GM12878 (cell line): Measurements from ENCODE around the gene HNRNPH1. TPM values are rescaled to one million over a fixed set of nuclear protein-coding genes. Genes with fewer than 3 reads are reported as not detected.
A peak's percentile ranks its signal among the peaks of the same experiment; 100 is the strongest.

Experiments used
- ATAC-seq: fragments of 200-7000 bp; cut with Tn5 transposase; 3 replicates; pipeline ENCODE4 v1.9.1; 2020; ENCODE audit warnings: mild to moderate bottlenecking, moderate library complexity
- BruUV-seq: library from RNA; stranded (reverse); fragments of 400-500 nt; replicated peaks from 2 replicates; lab custom pipeline; 2021; lab: Mats Ljungman, UMichigan
- CTCF ChIA-PET: fragments of 300-600 bp; sonication (Branson Sonifier 250); formaldehyde crosslinking; extraction: SDS; loops from one replicate; lab custom pipeline; 2021; ENCODE audit warnings: inconsistent platforms; lab: Yijun Ruan, JAX
- POLR2A ChIA-PET: fragments of 350-600 bp; formaldehyde crosslinking; extraction: SDS; loops from one replicate; lab custom pipeline; 2021; ENCODE audit warnings: inconsistent platforms; lab: Charles Lee
- RAD21 ChIA-PET: fragments of 300-600 bp; sonication (Branson Sonifier 250); formaldehyde crosslinking; loops from one replicate; lab custom pipeline; 2023; ENCODE audit warnings: antibody characterized with exemption; ENCODE audit not compliant: unreplicated experiment; lab: Charles Lee
- SMC1A ChIA-PET: fragments of 300-600 bp; sonication (Branson Sonifier 250); formaldehyde crosslinking; loops from one replicate; lab custom pipeline; 2023; ENCODE audit not compliant: unreplicated experiment, uncharacterized antibody; lab: Charles Lee
- DNase-seq: peaks from one replicate; pipeline ENCODE4 v3.0.0-alpha.2; 2011; ENCODE audit warnings: low read depth, low spot score
- FAIRE-seq: peaks from 3 replicates; lab custom pipeline; 2011; peaks lifted over from hg19 to GRCh38; lab: Jason Lieb, UNC
- H2AFZ ChIP-seq: 2 replicates; pipeline ENCODE4 v1.6.0; 2011; ENCODE audit warnings: low read depth, low read length, control low read depth; ENCODE audit not compliant: control insufficient read depth
- H3K27ac ChIP-seq: 2 replicates; pipeline ENCODE4 v1.5.1; 2011; ENCODE audit warnings: control low read depth; ENCODE audit not compliant: control insufficient read depth, insufficient read depth
- H3K27me3 ChIP-seq, 2 experiments: replicated peaks in 1 of 2; 2 replicates each; pipeline versions ENCODE4 v1.6.0 to v1.6.1; 2011; ENCODE audit warnings: low read length in 1 of 2; ENCODE audit not compliant: control insufficient read depth in 2 of 2, insufficient read depth in 2 of 2
- H3K36me3 ChIP-seq, 2 experiments: 2 replicates each; pipeline ENCODE4 v1.5.1; 2011; ENCODE audit warnings: low read length in 1 of 2; ENCODE audit not compliant: control insufficient read depth in 2 of 2, insufficient read depth in 2 of 2
- H3K4me1 ChIP-seq: 2 replicates; pipeline ENCODE4 v1.6.1; 2011; ENCODE audit warnings: mild to moderate bottlenecking, low read length, moderate library complexity, mixed read lengths; ENCODE audit not compliant: control insufficient read depth, insufficient read depth
- H3K4me2 ChIP-seq: 2 replicates; pipeline ENCODE4 v1.6.0; 2011; ENCODE audit warnings: control low read depth; ENCODE audit not compliant: control insufficient read depth, insufficient read depth
- H3K4me3 ChIP-seq: fragments of 200-600 bp; sonication (generic); 2 replicates; pipeline ENCODE4 v1.5.1; 2016
- H3K79me2 ChIP-seq: 2 replicates; pipeline ENCODE4 v1.6.0; 2011; ENCODE audit warnings: low read length; ENCODE audit not compliant: control insufficient read depth, insufficient read depth
- H3K9ac ChIP-seq: 2 replicates; pipeline ENCODE4 v1.8.0; 2011; ENCODE audit warnings: low read length, control low read depth, mixed read lengths; ENCODE audit not compliant: control insufficient read depth, insufficient read depth
- H3K9me3 ChIP-seq: replicated peaks from 3 replicates; pipeline ENCODE4 v1.5.1; 2011; ENCODE audit warnings: mild to moderate bottlenecking, low read length; ENCODE audit not compliant: control insufficient read depth, insufficient read depth
- H4K20me1 ChIP-seq: 2 replicates; pipeline ENCODE4 v1.6.0; 2011; ENCODE audit not compliant: control insufficient read depth, insufficient read depth
- FOXM1 ChIP-seq: IDR thresholded peaks from 2 replicates; pipeline ENCODE4 v1.6.1; 2012; ENCODE audit warnings: low read depth, mild to moderate bottlenecking, inconsistent platforms, low read length, moderate library complexity
- HDGF ChIP-seq: fragments of 450-650 bp; IDR thresholded peaks from 2 replicates; pipeline ENCODE4 v1.6.1; 2016; ENCODE audit warnings: antibody characterized with exemption
- POLR2A ChIP-seq: IDR thresholded peaks from 2 replicates; pipeline ENCODE4 v1.6.1; 2011; ENCODE audit warnings: low read depth, mild to moderate bottlenecking, low read length
- POLR2AphosphoS5 ChIP-seq: IDR thresholded peaks from 2 replicates; pipeline ENCODE4 v1.6.1; 2011; ENCODE audit warnings: mild to moderate bottlenecking, low read length, inconsistent platforms
- SMAD5 ChIP-seq: IDR thresholded peaks from 2 replicates; pipeline ENCODE4 v1.6.1; 2016; ENCODE audit warnings: antibody characterized with exemption, low read depth
- WGBS: methylation state at CpG from one replicate; pipeline ENCODE4 v1.1.6; 2016; ENCODE audit warnings: low lambda C conversion rate; ENCODE audit not compliant: insufficient replicate concordance, insufficient coverage; ENCODE audit errors: missing lambda C conversion rate; 5-methylcytosine and 5-hydroxymethylcytosine counted together
- in situ Hi-C: fragments of 300-500 bp; cut with MboI; formaldehyde crosslinking; loops from 9 replicates; pipeline ENCODE4 v1.14.3; 2018; ENCODE audit warnings: mixed read lengths
- intact Hi-C: fragments of 100-400 bp; cut with micrococcal nuclease; formaldehyde crosslinking; loops from one replicate; pipeline ENCODE4 v1.14.2; 2022; ENCODE audit not compliant: unreplicated experiment
- polyA plus RNA-seq, 11 experiments: library from polyadenylated mRNA; depleted of rRNA in 4 of 11; unstranded in 6 of 11; stranded (reverse) in 5 of 11; fragments of >200 nt; fragmentation: Nextera tagmentation in 4 of 11; fragmentation: Illumina TruSeq in 1 of 11; extraction: Ambion mirVana in 4 of 11; extraction: Trizol in 1 of 11; gene quantifications; 1 replicate in 1 of 11; 2 replicates in 10 of 11; pipeline versions ENCODE4 v1.2.1 to v1.2.3, GENCODE V29; 2011 to 2016; ENCODE audit warnings: inconsistent platforms in 2 of 11, missing spikeins in 2 of 11, low read depth in 1 of 11
- total RNA-seq, 4 experiments: library from RNA; depleted of rRNA in 3 of 4; stranded (reverse); fragments of >200 nt in 3 of 4; fragmentation: Illumina TruSeq in 1 of 4; extraction: Trizol in 1 of 4; gene quantifications; 2 replicates each; pipeline versions ENCODE4 v1.2.1 to v1.2.3, GENCODE V29; 2013 to 2021
- TF ChIP-seq, protein P1 (sequence below): IDR thresholded peaks from 2 replicates; pipeline ENCODE4 v1.6.1; 2011; ENCODE audit warnings: borderline replicate concordance, low read depth, mild to moderate bottlenecking, moderate library complexity, low read length; ENCODE audit not compliant: insufficient read depth, poor library complexity, severe bottlenecking
- TF ChIP-seq, protein P2 (sequence below): fragments of 450-650 bp; IDR thresholded peaks from 2 replicates; pipeline ENCODE4 v1.6.1; 2018; ENCODE audit warnings: mild to moderate bottlenecking, low read depth, moderate library complexity; ENCODE audit not compliant: partially characterized antibody

HNRNPH1 gene
- total and polyA plus RNA-seq, 10 of the 15 experiments (the other 5 are each of a cell fraction or from before 2014, with no cell fraction given), result 184 to 780 (median 690) TPM

DNA sequence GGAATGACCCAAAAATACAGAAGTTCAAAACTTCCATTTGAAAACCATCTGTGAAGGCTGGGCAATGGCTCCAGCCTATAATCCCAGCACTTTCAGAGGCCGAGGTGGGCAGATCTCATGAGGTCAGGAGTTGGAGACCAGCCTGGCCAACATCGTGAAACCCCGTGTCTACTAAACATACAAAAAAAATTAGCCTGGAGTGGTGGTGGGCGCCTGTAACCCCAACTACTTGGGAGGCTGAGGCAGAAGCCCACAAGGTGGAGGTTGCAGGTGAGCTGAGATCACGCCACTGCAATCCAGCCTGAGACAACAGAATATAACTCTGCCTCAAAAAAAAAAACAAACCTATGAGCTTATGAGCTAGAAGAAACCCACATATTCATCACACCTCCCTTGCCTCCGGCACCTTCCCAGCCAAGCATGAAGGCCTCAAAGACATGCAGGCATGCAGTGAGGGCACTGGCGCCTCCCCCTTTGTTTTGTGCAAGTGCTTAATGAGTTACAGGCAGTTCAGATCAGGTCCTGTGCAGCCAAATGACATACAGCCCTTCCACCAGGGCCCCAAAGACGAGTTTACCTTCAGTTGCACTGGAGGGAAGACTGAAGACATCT is 9.9 kb downstream of the HNRNPH1 start:
- FAIRE-seq (no peak), DNase-seq (no peak)
- no peak overlapping the region for H2AFZ ChIP-seq
- no TSS peak for BruUV-seq
- ChIA-PET SMC1A (interaction anchor here (1.0 kb wide), 1 partner anchor 9 kb away, joined by 3 read pairs; no protein-coding TSS in a partner anchor), CTCF (interaction anchor here (0.9 kb wide), 1 partner anchor 7 kb away, joined by 4 read pairs; no protein-coding TSS in a partner anchor), POLR2A (interaction anchor here (1.0 to 1.9 kb wide), 2 partner anchors 9 to 10 kb away, joined by 6 to 16 read pairs; partner anchors contain the start of gene HNRNPH1)
- in situ Hi-C loops (no loop called here), intact Hi-C loops (no loop called here)
- H3K9me3 ChIP-seq, result no peaks in the 10 kb centered on the region
- peaks cover 5% of the 10 kb centered on the region; the same call in 1 of the 2 replicates for H4K20me1 ChIP-seq
- H3K4me2 ChIP-seq, result no peak overlapping the region
- no peak overlapping the region for H3K9ac ChIP-seq
- H3K27ac ChIP-seq, result no peak overlapping the region
- 76% methylated on average over 8 of the region's 8 CpGs for WGBS
- peaks cover 12% of the 10 kb centered on the region for H3K79me2 ChIP-seq
- H3K36me3 ChIP-seq, result peaks cover 36% of the 10 kb centered on the region in 2 experiments
- H3K4me1 ChIP-seq, result no peaks in the 10 kb centered on the region
- TF ChIP-seq HDGF, result no peak
- TF ChIP-seq, protein P1, sequence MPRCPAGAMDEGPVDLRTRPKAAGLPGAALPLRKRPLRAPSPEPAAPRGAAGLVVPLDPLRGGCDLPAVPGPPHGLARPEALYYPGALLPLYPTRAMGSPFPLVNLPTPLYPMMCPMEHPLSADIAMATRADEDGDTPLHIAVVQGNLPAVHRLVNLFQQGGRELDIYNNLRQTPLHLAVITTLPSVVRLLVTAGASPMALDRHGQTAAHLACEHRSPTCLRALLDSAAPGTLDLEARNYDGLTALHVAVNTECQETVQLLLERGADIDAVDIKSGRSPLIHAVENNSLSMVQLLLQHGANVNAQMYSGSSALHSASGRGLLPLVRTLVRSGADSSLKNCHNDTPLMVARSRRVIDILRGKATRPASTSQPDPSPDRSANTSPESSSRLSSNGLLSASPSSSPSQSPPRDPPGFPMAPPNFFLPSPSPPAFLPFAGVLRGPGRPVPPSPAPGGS, result no peak
- peak; percentile 73 for TF ChIP-seq POLR2A
- 0 out of 2 replicates have a peak, but pooled peaks have one; percentile 1 for TF ChIP-seq FOXM1
- TF ChIP-seq POLR2AphosphoS5, result peak; percentile 87
- TF ChIP-seq, protein P2, sequence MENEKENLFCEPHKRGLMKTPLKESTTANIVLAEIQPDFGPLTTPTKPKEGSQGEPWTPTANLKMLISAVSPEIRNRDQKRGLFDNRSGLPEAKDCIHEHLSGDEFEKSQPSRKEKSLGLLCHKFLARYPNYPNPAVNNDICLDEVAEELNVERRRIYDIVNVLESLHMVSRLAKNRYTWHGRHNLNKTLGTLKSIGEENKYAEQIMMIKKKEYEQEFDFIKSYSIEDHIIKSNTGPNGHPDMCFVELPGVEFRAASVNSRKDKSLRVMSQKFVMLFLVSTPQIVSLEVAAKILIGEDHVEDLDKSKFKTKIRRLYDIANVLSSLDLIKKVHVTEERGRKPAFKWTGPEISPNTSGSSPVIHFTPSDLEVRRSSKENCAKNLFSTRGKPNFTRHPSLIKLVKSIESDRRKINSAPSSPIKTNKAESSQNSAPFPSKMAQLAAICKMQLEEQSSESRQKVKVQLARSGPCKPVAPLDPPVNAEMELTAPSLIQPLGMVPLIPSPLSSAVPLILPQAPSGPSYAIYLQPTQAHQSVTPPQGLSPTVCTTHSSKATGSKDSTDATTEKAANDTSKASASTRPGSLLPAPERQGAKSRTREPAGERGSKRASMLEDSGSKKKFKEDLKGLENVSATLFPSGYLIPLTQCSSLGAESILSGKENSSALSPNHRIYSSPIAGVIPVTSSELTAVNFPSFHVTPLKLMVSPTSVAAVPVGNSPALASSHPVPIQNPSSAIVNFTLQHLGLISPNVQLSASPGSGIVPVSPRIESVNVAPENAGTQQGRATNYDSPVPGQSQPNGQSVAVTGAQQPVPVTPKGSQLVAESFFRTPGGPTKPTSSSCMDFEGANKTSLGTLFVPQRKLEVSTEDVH, result peak; percentile 23
- peak; percentile 37; the same call in 1 of the 2 replicates for TF ChIP-seq SMAD5
- TF ChIP-seq, all 136 proteins: peak for 5
- H3K4me3 ChIP-seq, result no peak overlapping the region
- peak; percentile 11 for ATAC-seq
- RAD21 ChIA-PET, result interaction anchor here (1.8 kb wide), 1 partner anchor 10 kb away, joined by 7 read pairs; the partner anchor contains the start of gene HNRNPH1
- H3K27me3 ChIP-seq, result no peaks in the 10 kb centered on the region
